HG02623 (cell line): ENCODE measurements around the gene HYAL4.
"Not testable (repeated sequence)": the region's sequence is repeated elsewhere in the genome, so short reads cannot be mapped to it uniquely, and the experiment has no call there.

Experiments
- ATAC-seq: cut with Tn5 transposase; IDR thresholded peaks from one replicate; pipeline ENCODE4 v1.9.1; 2021; ENCODE audit warnings: moderate library complexity; ENCODE audit not compliant: unreplicated experiment

Gene HYAL4, protein sequence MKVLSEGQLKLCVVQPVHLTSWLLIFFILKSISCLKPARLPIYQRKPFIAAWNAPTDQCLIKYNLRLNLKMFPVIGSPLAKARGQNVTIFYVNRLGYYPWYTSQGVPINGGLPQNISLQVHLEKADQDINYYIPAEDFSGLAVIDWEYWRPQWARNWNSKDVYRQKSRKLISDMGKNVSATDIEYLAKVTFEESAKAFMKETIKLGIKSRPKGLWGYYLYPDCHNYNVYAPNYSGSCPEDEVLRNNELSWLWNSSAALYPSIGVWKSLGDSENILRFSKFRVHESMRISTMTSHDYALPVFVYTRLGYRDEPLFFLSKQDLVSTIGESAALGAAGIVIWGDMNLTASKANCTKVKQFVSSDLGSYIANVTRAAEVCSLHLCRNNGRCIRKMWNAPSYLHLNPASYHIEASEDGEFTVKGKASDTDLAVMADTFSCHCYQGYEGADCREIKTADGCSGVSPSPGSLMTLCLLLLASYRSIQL

DNA sequence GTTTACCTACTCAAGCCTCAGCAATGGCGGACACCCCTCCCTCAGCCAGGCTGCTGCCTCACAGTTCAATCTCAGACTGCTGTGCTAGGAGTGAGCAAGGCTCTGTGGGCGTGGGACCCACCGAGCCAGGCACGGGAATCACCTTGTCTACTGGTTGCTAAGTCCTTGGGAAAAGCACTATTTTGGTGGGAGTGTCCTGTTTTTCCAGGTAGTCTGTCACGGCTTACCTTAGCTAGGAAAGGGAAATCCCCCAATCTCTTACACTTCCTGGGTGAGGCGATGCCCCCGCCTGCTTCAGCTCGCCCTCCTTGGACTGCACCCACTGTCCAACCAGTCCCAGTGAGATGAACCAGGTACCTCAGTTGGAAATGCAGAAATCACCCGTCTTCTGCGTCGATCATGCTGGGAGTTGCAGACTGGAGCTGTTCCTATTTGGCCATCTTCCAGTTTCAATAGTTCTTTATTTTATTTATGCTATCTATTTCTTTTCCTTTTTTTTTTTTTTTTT lies at the start of gene HYAL4:
Gene HYAL4, plus strand, starts transcription at position 458 of the 508 bp plus-strand sequence. CDS start 23,105 bp downstream, outside the sequence.
- no peak for ATAC-seq

DNA sequence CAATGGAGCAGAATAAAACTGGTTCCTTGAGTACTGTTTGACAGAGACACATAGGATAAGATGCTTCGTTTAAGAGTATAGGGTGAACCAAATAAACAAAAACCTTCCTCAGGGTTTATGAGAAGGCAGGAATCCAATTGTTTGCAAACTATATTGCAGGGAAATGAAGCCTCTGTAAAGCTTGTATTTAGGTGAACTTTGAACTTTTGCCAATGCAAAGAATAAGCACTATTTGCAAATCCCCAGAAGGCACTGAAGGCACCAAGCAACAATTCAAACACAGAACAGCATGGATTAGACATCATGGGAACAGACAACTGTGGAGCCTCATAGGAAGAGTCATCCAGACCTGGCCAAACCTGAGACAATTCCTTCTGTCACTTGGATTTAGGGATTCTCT lies 49.1 kb upstream of the HYAL4 start:
- ATAC-seq, result no peak

GRCh38 chr7:123796568-123796967 lies 48.4 kb upstream of the HYAL4 start:
- ATAC-seq, result no peak

GRCh38 chr7:123797673-123798531 lies 47.1 kb upstream of the HYAL4 start:
- no peak for ATAC-seq

GRCh38 chr7:123798532-123799188 lies 46.3 kb upstream of the HYAL4 start:
- ATAC-seq, result no peak

GRCh38 chr7:123802249-123802648 lies 42.7 kb upstream of the HYAL4 start:
- ATAC-seq, result no peak

DNA sequence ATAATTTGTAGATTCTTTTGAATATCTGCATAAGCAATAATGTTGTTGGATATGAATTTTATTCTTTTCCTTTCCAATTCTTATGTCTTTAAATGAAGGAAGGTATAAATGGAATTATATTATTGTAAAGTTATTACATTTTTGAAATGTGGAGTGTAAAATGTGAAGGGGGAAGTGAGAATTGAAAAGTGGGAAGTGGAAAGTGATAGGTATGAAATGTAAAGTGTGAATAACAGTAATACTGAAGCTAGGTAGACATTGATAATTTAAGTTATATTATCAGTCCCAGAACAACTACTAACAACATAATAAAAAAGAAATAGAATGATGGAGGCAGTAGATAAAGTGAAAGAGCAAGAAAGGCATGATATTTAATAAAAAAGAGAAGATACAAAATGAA lies 39.7 kb upstream of the HYAL4 start:
- ATAC-seq, result no peak

DNA sequence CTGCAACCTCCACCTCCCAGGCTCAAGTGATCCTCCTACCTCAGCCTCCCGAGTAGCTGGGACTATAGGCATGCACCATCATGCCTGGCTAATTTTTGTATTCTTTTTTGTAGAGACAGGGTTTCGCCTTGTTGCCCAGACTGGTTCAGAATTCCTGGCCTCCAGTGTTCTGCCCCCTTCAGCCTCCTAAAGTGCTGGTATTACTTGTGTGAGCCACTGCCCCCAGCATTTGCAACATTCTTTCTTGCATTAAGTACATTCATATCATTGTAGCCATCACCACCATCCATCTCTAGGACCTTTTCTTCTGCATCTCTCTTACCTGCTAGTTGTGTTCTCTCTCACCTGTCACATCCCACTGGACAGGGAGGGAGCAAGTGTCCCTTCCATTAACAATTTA lies 35.5 kb upstream of the HYAL4 start:
- no peak for ATAC-seq

GRCh38 chr7:123811056-123811455 lies 33.9 kb upstream of the HYAL4 start:
- ATAC-seq, result no peak

- ATAC-seq, result no peak
These were observed 28.1 kb upstream of the HYAL4 start for GRCh38 chr7:123816916-123817315.

GRCh38 chr7:123819001-123819400 lies 26.0 kb upstream of the HYAL4 start:
- no peak for ATAC-seq

- ATAC-seq, result not testable (repeated sequence)
These were observed 25.2 kb upstream of the HYAL4 start for GRCh38 chr7:123819795-123820194.

DNA sequence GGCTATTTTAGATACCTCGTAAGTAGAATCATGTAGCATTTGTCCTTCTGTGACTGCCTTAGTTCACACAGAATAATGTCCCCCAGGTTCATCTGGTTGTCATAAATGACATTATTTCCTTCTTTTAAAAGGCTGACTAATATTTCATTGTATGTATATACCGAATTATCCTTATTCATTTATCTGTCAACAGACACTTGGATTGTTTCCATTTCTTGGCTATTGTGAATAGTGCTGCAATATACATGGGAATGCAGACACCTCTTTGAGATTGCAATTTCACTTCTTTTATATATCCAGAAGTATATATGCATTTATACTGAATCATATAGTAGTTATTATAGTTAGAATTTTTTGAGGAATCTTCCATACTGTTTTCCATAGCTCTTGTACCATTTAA lies 24.1 kb upstream of the HYAL4 start:
- ATAC-seq, result no peak

DNA sequence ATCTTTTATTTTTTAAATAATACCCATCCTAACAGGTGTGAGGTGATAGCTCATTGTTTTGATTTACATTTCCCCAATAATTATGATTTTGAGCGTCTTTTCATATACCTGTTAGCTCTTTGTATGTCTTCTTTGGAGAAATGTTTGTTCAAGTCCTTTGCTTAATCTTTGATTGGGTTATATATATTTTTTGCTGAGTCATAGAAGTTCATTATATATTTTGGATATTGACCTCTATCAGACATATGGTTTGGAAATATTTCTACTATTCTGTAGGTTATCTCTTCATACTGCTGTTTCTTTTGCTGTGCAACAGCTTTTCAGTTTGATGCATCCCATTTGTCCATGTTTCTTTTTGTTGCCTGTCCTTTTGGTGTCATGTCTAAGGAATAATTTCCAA lies 23.6 kb upstream of the HYAL4 start:
- ATAC-seq, result no peak

DNA sequence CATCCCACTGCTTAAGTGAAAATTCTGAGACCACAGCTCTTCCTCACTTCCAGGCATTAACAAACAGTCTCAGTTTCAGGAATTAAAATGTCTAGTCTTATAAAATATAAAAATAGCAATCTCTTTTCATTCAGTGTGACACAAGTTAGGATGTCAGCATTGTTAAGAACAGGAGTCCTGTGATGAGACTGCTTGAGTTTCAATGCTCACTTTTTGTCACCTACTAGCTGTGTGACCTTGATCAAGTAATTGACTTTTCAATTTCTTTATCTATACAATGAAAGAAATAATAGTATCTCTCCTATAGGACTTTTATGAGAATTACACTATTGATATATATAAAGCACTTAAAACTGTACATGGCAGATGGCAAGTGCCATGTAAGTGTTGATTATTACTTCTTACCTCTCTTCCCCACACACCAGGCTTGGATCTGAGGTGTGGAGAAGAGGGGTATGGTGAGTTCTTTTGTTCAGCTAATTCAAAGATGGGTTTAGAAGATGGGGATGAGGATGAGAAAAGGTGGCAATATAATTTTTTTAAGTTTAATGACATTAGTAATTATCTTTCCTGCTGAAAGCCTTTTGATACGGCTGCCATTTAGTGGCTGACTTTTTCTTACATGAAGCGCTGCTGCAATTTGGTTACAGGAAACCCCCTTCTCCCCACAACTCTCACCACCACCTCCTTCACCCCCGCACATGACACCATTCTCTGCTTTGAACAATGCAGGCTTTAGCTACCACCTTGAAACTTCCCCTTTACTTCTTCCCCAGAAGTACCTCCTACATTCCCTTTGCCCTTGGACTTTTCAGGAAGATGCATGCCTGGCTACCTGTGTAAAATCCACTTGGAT lies 20.8 kb upstream of the HYAL4 start:
- ATAC-seq, result peak; percentile 97

DNA sequence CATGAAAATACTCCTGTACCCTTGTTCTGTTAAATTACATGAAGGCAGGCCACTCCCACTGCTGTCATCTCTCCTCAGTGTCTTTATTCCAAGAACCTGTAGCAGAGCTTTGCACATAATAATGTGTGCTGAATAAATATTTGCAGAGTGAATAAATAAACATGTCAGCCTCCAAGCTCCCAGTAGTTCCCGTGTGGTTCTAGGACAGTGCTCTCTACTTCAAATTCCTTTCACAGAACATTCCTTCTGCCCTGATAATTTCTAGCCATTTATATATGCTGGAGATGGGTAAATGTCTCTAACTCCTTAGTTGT lies 20.3 kb upstream of the HYAL4 start:
- peak; percentile 31 for ATAC-seq

- no peak for ATAC-seq
These were observed 16.2 kb upstream of the HYAL4 start for GRCh38 chr7:123828805-123829204.

- ATAC-seq, result no peak
These were observed 8.3 kb upstream of the HYAL4 start for GRCh38 chr7:123836656-123837055.

DNA sequence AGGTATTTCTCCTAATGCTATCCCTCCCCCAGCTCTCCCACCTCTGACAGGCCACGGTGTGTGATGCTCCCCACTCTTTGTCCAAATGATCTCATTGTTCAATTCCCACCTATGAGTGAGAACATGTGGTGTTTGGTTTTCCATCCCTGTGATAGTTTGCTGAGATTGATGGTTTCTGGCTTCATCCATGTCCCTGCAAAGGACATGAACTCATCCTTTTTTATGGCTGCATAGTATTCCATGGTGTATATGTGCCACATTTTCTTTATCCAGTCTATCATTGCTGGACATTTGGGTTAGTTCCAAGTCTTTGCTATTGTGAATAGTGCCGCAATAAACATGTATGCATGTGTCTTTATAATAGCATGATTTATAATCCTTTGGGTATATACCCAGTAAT lies 5.9 kb upstream of the HYAL4 start:
- not testable (repeated sequence) for ATAC-seq

- ATAC-seq, result not testable (repeated sequence)
These were observed 827 bp upstream of the HYAL4 start for GRCh38 chr7:123844142-123844541.
